ENCODE measurements around the gene TSC2. TPM values are rescaled to one million over a fixed set of nuclear protein-coding genes. Genes with fewer than 3 reads are reported as not detected.
A peak's percentile ranks its signal among the peaks of the same experiment; 100 is the strongest.

Gene TSC2
- total and polyA plus RNA-seq, 3 donors from 2014 or later, result 136 to 271 (median 222) TPM

DNA sequence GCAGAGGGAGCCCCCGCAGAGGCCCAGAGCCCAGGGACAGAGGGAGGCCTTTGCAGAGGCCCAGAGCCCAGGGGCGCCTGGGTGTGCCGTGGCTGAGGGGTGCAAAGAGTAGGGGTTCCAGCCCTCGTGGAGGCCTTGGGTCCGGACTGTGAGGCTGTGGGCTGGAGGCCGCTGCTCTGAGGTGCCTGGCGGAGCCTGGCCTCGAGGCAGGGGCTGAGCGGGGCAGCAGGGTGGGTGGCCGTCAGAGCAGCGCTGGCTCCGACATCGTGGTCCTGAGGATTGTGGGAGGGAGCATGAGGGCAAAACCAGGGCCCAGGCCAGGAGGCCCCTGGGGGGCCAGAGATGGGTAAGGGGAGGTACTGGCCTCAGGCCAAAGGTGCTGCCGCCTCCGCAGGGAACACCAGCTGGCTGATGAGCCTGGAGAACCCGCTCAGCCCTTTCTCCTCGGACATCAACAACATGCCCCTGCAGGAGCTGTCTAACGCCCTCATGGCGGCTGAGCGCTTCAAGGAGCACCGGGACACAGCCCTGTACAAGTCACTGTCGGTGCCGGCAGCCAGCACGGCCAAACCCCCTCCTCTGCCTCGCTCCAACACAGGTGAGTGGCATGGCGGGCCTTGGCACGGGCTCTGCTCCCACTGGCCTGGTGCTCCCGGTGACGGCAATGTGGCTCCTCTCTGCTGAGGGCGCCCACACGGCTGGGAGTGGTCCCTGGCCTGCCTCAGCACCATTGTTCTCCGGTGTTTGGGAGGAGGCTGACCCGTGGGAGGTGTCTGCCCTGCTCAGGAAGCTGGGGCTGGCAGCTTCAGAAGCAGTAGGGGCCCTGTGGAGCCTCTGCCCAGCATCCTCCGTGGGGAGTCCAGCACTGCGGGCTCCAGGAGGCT, 33.7 kb downstream of the TSC2 start:
- Histone ChIP-seq H3K27me3 (no peaks in the 10 kb centered on the region), H3K4me1 (peaks cover 12% of the 10 kb centered on the region), H3K27ac (peak overlapping the region; percentile 48 to 54), H3K4me3 (no peak overlapping the region), H3K9me3 (no peaks in the 10 kb centered on the region), H3K36me3 (ENCODE audit: low read depth, missing control alignments) (no peaks in the 10 kb centered on the region)
- TF ChIP-seq POLR2A (IDR thresholded peaks at IDR 0.05), result no peak
- 67 to 76% methylated on average over 3 to 35 of the region's 35 CpGs for WGBS, 2 donors
- intact Hi-C loops (cut with DNase I; ENCODE audit: low total_unique reads), result loop anchor here (10.0 kb wide), 1 partner anchor 57 kb away; the partner anchor contains the start of gene NHERF2
- no peak for DNase-seq

GRCh38 chr16:2082171-2082982, 34.6 kb downstream of the TSC2 start:
- H3K4me1 ChIP-seq, result peaks cover 12% of the 10 kb centered on the region
- no peak overlapping the region for H3K4me3 ChIP-seq
- peak overlapping the region; percentile 48 to 54 for H3K27ac ChIP-seq
- H3K36me3 ChIP-seq (ENCODE audit: low read depth, missing control alignments), result no peaks in the 10 kb centered on the region
- TF ChIP-seq POLR2A (IDR thresholded peaks at IDR 0.05) (no peak), CTCF (IDR thresholded peaks at IDR 0.05) (peak in 1 of 3 experiments; percentile 5)
- 68 to 72% methylated on average over 23 to 31 of the region's 32 CpGs for WGBS, 2 donors
- no peaks in the 10 kb centered on the region for H3K9me3 ChIP-seq
- intact Hi-C loops (cut with DNase I; ENCODE audit: low total_unique reads), result loop anchor here (10.0 kb wide), 1 partner anchor 58 kb away; the partner anchor contains the start of gene NHERF2
- no peaks in the 10 kb centered on the region for H3K27me3 ChIP-seq
- DNase-seq, result peak; percentile 77

DNA sequence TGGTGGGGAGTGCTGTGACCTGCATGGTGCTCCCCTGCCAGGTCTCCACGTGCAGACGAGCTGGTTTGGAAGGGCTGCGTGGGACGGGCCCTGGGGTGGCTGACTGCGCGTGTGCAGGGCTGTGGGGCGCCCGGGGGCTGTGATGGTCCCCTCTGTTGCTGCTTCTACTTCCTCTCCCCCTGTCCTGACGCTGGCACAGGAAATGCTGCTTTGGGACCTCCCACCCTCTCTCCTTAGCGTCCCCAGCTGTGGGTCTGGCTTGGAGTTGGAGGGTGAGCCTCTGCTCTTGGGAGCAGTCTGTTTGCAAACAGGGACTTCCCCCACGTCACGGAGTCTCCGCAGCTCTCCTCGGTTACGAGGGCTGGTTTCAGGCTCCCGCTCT, 35.2 kb downstream of the TSC2 start:
- WGBS, 2 donors, result 56 to 62% methylated on average over 15 to 16 of the region's 16 CpGs
- Histone ChIP-seq H3K27me3 (no peaks in the 10 kb centered on the region), H3K36me3 (ENCODE audit: low read depth, missing control alignments) (no peaks in the 10 kb centered on the region), H3K27ac (peak overlapping the region in 1 of 2 donors; percentile 50), H3K4me3 (no peak overlapping the region), H3K9me3 (no peaks in the 10 kb centered on the region), H3K4me1 (peaks cover 12% of the 10 kb centered on the region)
- no peak for DNase-seq
- no peak for TF ChIP-seq POLR2A (IDR thresholded peaks at IDR 0.05)
- no peak for TF ChIP-seq CTCF (IDR thresholded peaks at IDR 0.05)
- intact Hi-C loops (cut with DNase I; ENCODE audit: low total_unique reads), result loop anchor here (10.0 kb wide), 1 partner anchor 58 kb away; the partner anchor contains the start of gene NHERF2

GRCh38 chr16:2083409-2083808, 35.6 kb downstream of the TSC2 start:
- WGBS, 2 donors, result 79 to 85% methylated on average over 8 to 19 of the region's 19 CpGs
- H3K36me3 ChIP-seq (ENCODE audit: low read depth, missing control alignments), result no peaks in the 10 kb centered on the region
- intact Hi-C loops (cut with DNase I; ENCODE audit: low total_unique reads), result loop anchor here (10.0 kb wide), 1 partner anchor 59 kb away; the partner anchor contains the start of gene NHERF2
- H3K27ac ChIP-seq, result peak overlapping the region in 1 of 2 donors; percentile 50
- no peak for DNase-seq
- H3K4me1 ChIP-seq, result peaks cover 12% of the 10 kb centered on the region
- TF ChIP-seq POLR2A (IDR thresholded peaks at IDR 0.05) (no peak), CTCF (IDR thresholded peaks at IDR 0.05) (no peak)
- H3K9me3 ChIP-seq, result no peaks in the 10 kb centered on the region
- no peaks in the 10 kb centered on the region for H3K27me3 ChIP-seq
- no peak overlapping the region for H3K4me3 ChIP-seq
